ENCODE results near the gene NELFA. TPM values are rescaled to one million over a fixed set of nuclear protein-coding genes. Genes with fewer than 3 reads are reported as not detected.

NELFA gene
- total RNA-seq, 1 experiment from 2014 or later: 27.0 TPM

DNA sequence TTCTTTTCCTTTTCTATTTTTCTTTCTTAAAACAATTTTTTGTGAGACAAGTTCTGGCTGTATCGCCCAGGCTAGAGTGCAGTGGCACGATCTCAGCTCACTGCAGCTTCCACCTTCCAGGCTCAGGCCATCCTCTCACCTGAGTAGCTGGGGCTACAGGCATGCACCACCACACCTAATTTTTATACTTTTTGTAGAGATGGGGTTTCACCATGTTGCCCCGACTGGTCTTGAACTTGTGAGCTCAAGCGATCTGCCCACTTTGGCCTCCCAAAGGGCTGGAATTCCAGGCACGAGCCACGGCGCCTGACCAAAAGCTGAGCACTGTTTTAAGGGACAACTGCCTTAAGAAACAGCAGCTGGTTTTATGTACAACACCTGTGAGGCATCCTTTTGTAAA is 41.0 kb upstream of the NELFA start:
- BruUV-seq (replicated peaks): no TSS peak
- no peaks in the 10 kb centered on the region; the same call in 1 of the 2 replicates for H3K4me1 ChIP-seq (ENCODE audit: control insufficient read depth, insufficient read depth, low read length)
- DNase-seq (ENCODE audit: low read depth, low spot score) (no peak), ATAC-seq (no peak)
- no peak overlapping the region for H3K27ac ChIP-seq (ENCODE audit: low read length)
- TF ChIP-seq, protein P1, sequence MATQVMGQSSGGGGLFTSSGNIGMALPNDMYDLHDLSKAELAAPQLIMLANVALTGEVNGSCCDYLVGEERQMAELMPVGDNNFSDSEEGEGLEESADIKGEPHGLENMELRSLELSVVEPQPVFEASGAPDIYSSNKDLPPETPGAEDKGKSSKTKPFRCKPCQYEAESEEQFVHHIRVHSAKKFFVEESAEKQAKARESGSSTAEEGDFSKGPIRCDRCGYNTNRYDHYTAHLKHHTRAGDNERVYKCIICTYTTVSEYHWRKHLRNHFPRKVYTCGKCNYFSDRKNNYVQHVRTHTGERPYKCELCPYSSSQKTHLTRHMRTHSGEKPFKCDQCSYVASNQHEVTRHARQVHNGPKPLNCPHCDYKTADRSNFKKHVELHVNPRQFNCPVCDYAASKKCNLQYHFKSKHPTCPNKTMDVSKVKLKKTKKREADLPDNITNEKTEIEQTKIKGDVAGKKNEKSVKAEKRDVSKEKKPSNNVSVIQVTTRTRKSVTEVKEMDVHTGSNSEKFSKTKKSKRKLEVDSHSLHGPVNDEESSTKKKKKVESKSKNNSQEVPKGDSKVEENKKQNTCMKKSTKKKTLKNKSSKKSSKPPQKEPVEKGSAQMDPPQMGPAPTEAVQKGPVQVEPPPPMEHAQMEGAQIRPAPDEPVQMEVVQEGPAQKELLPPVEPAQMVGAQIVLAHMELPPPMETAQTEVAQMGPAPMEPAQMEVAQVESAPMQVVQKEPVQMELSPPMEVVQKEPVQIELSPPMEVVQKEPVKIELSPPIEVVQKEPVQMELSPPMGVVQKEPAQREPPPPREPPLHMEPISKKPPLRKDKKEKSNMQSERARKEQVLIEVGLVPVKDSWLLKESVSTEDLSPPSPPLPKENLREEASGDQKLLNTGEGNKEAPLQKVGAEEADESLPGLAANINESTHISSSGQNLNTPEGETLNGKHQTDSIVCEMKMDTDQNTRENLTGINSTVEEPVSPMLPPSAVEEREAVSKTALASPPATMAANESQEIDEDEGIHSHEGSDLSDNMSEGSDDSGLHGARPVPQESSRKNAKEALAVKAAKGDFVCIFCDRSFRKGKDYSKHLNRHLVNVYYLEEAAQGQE (IDR thresholded peaks at IDR 0.05; ENCODE audit: insufficient read depth in 1 of 2, low read depth in 2 of 2, low read length in 1 of 2): no peak
- TF ChIP-seq POLR2AphosphoS5 (IDR thresholded peaks at IDR 0.05; ENCODE audit: low read depth, low read length): no peak
- no peak for TF ChIP-seq SIN3A (IDR thresholded peaks at IDR 0.05; ENCODE audit: borderline replicate concordance, insufficient read depth, low read depth, low read length)
- TF ChIP-seq TCF7L2 (IDR thresholded peaks at IDR 0.05; ENCODE audit: low read depth, low read length): no peak
- TF ChIP-seq, protein P2, sequence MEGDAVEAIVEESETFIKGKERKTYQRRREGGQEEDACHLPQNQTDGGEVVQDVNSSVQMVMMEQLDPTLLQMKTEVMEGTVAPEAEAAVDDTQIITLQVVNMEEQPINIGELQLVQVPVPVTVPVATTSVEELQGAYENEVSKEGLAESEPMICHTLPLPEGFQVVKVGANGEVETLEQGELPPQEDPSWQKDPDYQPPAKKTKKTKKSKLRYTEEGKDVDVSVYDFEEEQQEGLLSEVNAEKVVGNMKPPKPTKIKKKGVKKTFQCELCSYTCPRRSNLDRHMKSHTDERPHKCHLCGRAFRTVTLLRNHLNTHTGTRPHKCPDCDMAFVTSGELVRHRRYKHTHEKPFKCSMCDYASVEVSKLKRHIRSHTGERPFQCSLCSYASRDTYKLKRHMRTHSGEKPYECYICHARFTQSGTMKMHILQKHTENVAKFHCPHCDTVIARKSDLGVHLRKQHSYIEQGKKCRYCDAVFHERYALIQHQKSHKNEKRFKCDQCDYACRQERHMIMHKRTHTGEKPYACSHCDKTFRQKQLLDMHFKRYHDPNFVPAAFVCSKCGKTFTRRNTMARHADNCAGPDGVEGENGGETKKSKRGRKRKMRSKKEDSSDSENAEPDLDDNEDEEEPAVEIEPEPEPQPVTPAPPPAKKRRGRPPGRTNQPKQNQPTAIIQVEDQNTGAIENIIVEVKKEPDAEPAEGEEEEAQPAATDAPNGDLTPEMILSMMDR (IDR thresholded peaks at IDR 0.05): no peak
- H3K36me3 ChIP-seq (ENCODE audit: control insufficient read depth, insufficient read depth, low read length): no peaks in the 10 kb centered on the region
- in situ Hi-C loops (cut with HindIII; ENCODE audit: low pct_unique_long_range_greater_than_20kb, low sequenced_read_pairs) (no loop called here), intact Hi-C loops (cut with micrococcal nuclease; ENCODE audit: unreplicated experiment) (no loop called here)
- no peaks in the 10 kb centered on the region for H3K27me3 ChIP-seq (ENCODE audit: control insufficient read depth, insufficient read depth, low read length)
- ChIA-PET POLR2A (no interaction called here), CTCF (no interaction called here)
- no peak overlapping the region for H3K4me3 ChIP-seq (ENCODE audit: low read depth in 2 of 2, low read length in 2 of 2)
- no peaks in the 10 kb centered on the region for H3K9me3 ChIP-seq (ENCODE audit: control insufficient read depth, insufficient read depth, low read depth, low read length)

DNA sequence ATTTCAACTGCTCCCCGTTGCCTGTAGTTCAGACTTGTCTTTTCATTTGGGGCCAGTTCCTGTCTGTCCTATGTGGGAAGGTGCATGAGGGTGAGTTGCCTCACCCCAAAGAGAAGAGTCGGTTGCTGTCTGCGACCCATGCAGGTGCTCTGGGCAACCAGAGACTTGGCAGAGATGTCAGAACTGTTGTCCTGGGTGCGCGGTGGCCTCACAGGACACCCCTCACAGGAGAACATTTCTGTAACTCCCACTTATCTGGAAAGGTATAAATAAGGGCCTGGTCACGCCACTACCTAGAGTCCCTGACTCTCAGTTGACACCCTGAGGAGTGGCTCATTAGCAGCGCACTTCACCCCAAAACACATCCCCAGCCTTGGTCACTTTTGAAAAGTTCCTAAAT is 40.6 kb upstream of the NELFA start:
- intact Hi-C loops (cut with micrococcal nuclease; ENCODE audit: unreplicated experiment): no loop called here
- H3K27ac ChIP-seq (ENCODE audit: low read length): no peak overlapping the region
- TF ChIP-seq, protein P1 (IDR thresholded peaks at IDR 0.05; ENCODE audit: insufficient read depth in 1 of 2, low read depth in 2 of 2, low read length in 1 of 2): no peak
- no peak for TF ChIP-seq SIN3A (IDR thresholded peaks at IDR 0.05; ENCODE audit: borderline replicate concordance, insufficient read depth, low read depth, low read length)
- TF ChIP-seq, protein P2 (IDR thresholded peaks at IDR 0.05): no peak
- TF ChIP-seq POLR2AphosphoS5 (IDR thresholded peaks at IDR 0.05; ENCODE audit: low read depth, low read length): no peak
- no peak for TF ChIP-seq TCF7L2 (IDR thresholded peaks at IDR 0.05; ENCODE audit: low read depth, low read length)
- CTCF ChIA-PET: no interaction called here
- no peaks in the 10 kb centered on the region for H3K9me3 ChIP-seq (ENCODE audit: control insufficient read depth, insufficient read depth, low read depth, low read length)
- POLR2A ChIA-PET: no interaction called here
- BruUV-seq (replicated peaks): no TSS peak
- no peak overlapping the region for H3K4me3 ChIP-seq (ENCODE audit: low read depth in 2 of 2, low read length in 2 of 2)
- in situ Hi-C loops (cut with HindIII; ENCODE audit: low pct_unique_long_range_greater_than_20kb, low sequenced_read_pairs): no loop called here
- DNase-seq (ENCODE audit: low read depth, low spot score): no peak
- H3K27me3 ChIP-seq (ENCODE audit: control insufficient read depth, insufficient read depth, low read length): no peaks in the 10 kb centered on the region
- ATAC-seq: no peak
- H3K36me3 ChIP-seq (ENCODE audit: control insufficient read depth, insufficient read depth, low read length): no peaks in the 10 kb centered on the region
- H3K4me1 ChIP-seq (ENCODE audit: control insufficient read depth, insufficient read depth, low read length): no peaks in the 10 kb centered on the region; the same call in 1 of the 2 replicates
